Thymus (tissue), 11 donors: ENCODE data around the gene ANO7. TPM values are rescaled to one million over a fixed set of nuclear protein-coding genes. Genes with fewer than 3 reads are reported as not detected.

Experiments used
- DNase-seq, 9 donors: peaks; one replicate each; pipeline ENCODE4 v3.0.0-alpha.2; 2013; ENCODE audit warnings: low spot score in 9 of 9, low read depth in 6 of 9, missing footprints in 1 of 9
- H3K27ac ChIP-seq, 2 donors: one replicate each; pipeline ENCODE4 v1.5.1; 2013; ENCODE audit warnings: control low read depth in 1 of 2, low read depth in 1 of 2, low read length in 1 of 2, mild to moderate bottlenecking in 1 of 2, moderate library complexity in 1 of 2
- H3K27me3 ChIP-seq, 2 donors: one replicate each; pipeline ENCODE4 v1.5.1; 2013; ENCODE audit warnings: low read length in 1 of 2; ENCODE audit not compliant: control insufficient read depth in 2 of 2, insufficient read depth in 1 of 2
- H3K36me3 ChIP-seq, 2 donors: one replicate each; pipeline ENCODE4 v1.5.1; 2013; ENCODE audit warnings: low read length in 1 of 2, mild to moderate bottlenecking in 1 of 2, moderate library complexity in 1 of 2; ENCODE audit not compliant: control insufficient read depth in 2 of 2, insufficient read depth in 2 of 2
- H3K4me1 ChIP-seq, 2 donors: one replicate each; pipeline ENCODE4 v1.5.1; 2013; ENCODE audit warnings: low read length in 2 of 2; ENCODE audit not compliant: control insufficient read depth in 2 of 2, insufficient read depth in 2 of 2
- H3K4me3 ChIP-seq, 2 donors: one replicate each; pipeline ENCODE4 v1.5.1; 2013; ENCODE audit warnings: low read length in 2 of 2, control low read depth in 1 of 2, mild to moderate bottlenecking in 1 of 2
- H3K9me3 ChIP-seq, 2 donors: one replicate each; pipeline ENCODE4 v1.5.1; 2013; ENCODE audit warnings: low read length in 1 of 2, mild to moderate bottlenecking in 1 of 2; ENCODE audit not compliant: control insufficient read depth in 2 of 2, insufficient read depth in 1 of 2
- WGBS: extraction: QIAGEN DNeasy Blood & Tissue Kit; methylation state at CpG from one replicate; pipeline ENCODE4 v1.1.7; 2013; 5-methylcytosine and 5-hydroxymethylcytosine counted together
- polyA plus RNA-seq: library from polyadenylated mRNA; stranded (reverse); fragments of 200-250 nt; gene quantifications from one replicate; pipeline ENCODE4 v1.2.3, GENCODE V29; 2013
- total RNA-seq: library from RNA; stranded (reverse); fragments of 120-200 nt; gene quantifications from one replicate; pipeline ENCODE4 v1.2.4, GENCODE V29; 2013
- donor health status: healthy.

ANO7 gene
- total and polyA plus RNA-seq, 2 donors: 0.09 to 0.41 TPM

DNA sequence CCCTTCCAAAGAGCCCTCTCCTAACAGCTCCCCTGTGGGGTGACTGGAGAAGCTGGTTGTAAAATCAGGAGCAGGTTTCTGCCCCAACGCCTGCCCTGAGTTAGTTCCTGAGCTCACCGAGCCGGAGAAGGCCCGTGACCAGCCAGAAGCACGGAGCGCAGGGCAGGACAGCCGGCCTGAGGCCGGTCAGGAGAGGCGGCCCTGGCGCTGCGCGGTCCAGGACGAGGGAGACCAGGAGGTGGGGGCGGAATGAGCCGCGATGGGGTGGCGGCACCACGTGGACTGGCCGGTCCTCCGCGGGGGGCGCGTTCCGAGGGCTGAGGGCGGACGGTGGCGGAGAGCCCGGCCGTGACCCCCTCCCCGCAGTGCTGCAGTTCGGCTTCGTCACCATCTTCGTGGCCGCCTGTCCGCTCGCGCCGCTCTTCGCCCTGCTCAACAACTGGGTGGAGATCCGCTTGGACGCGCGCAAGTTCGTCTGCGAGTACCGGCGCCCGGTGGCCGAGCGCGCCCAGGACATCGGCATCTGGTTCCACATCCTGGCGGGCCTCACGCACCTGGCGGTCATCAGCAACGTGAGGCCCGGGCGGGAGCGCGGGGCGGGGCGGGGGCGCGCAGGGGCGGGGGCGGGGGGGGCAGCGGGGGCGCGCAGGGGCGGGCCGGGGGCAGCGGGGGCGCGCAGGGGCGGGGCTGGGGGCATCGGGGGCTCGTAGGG, 29.0 kb downstream of the ANO7 start:
- peaks cover 26 to 71% of the 10 kb centered on the region in 2 donors for H3K27me3 ChIP-seq
- H3K9me3 ChIP-seq: no peaks in the 10 kb centered on the region
- no peaks in the 10 kb centered on the region for H3K36me3 ChIP-seq
- H3K4me1 ChIP-seq: peaks cover 3 to 4% of the 10 kb centered on the region in 2 donors
- WGBS: 4% methylated on average over 69 of the region's 77 CpGs
- H3K27ac ChIP-seq: peak overlapping the region in 1 of 2 donors; percentile 77
- DNase-seq: no peak
- peak overlapping the region in 1 of 2 donors; percentile 18 for H3K4me3 ChIP-seq

- no peaks in the 10 kb centered on the region for H3K36me3 ChIP-seq
- H3K9me3 ChIP-seq: peaks cover 0 to 3% of the 10 kb centered on the region in 2 donors
- peaks cover 26 to 69% of the 10 kb centered on the region in 2 donors for H3K27me3 ChIP-seq
- no peak overlapping the region for H3K27ac ChIP-seq
- peak overlapping the region in 1 of 2 donors; percentile 39 for H3K4me3 ChIP-seq
- WGBS: 2% methylated on average over 72 of the region's 83 CpGs
- peaks cover 3 to 4% of the 10 kb centered on the region in 2 donors for H3K4me1 ChIP-seq
- peak in 2 of 9 donors; percentile 13 to 27 for DNase-seq
These were observed 29.9 kb downstream of the ANO7 start for GRCh38 chr2:241218131-241219029.

DNA sequence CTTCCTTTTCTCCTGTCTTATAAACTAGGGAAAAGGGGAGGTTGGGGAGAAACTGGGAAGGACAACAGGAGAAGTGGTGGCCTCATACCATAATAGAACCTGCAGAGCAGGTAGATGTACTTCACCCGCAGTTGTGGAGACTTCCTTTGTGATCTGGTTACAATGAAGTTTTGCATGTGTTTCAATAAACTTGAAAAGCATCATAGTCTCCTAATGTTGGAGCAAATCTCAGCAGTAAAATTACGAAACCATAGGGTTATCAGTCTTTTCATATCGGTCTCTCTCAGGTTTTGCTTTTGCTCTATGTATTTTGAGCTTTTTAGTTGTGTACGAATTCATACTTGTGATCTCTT, 30.5 kb downstream of the ANO7 start:
- H3K4me3 ChIP-seq: no peak overlapping the region
- H3K27ac ChIP-seq: no peak overlapping the region
- H3K36me3 ChIP-seq: no peaks in the 10 kb centered on the region
- H3K4me1 ChIP-seq: peaks cover 3 to 6% of the 10 kb centered on the region in 2 donors
- H3K27me3 ChIP-seq: peaks cover 26 to 65% of the 10 kb centered on the region in 2 donors
- peaks cover 0 to 4% of the 10 kb centered on the region in 2 donors for H3K9me3 ChIP-seq
- WGBS: 62% methylated on average over 4 of the region's 4 CpGs
- no peak for DNase-seq

DNA sequence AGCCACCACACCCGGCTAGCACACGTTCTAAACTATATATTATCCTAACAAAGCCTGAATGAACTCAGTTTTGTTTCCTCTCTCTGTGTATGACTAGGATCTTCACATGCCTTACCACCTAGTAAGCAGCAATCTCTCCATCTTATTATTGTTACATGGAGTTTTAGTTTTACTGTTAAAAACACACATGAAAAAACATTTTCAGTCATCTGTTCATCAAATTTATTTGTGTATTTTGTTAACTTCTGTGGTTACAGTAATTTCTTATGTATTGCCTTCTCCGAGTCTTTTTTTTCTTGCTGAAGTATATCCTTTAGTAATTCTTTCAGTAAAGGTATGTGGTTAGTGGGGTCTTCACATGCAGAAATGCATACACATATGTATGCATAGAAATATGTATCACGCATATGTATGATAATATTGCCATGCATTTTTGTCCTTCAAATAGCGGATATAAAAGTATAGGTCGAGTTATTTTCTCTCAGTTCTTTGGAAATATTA, 31.4 kb downstream of the ANO7 start:
- H3K9me3 ChIP-seq: peaks cover 0 to 4% of the 10 kb centered on the region in 2 donors

DNA sequence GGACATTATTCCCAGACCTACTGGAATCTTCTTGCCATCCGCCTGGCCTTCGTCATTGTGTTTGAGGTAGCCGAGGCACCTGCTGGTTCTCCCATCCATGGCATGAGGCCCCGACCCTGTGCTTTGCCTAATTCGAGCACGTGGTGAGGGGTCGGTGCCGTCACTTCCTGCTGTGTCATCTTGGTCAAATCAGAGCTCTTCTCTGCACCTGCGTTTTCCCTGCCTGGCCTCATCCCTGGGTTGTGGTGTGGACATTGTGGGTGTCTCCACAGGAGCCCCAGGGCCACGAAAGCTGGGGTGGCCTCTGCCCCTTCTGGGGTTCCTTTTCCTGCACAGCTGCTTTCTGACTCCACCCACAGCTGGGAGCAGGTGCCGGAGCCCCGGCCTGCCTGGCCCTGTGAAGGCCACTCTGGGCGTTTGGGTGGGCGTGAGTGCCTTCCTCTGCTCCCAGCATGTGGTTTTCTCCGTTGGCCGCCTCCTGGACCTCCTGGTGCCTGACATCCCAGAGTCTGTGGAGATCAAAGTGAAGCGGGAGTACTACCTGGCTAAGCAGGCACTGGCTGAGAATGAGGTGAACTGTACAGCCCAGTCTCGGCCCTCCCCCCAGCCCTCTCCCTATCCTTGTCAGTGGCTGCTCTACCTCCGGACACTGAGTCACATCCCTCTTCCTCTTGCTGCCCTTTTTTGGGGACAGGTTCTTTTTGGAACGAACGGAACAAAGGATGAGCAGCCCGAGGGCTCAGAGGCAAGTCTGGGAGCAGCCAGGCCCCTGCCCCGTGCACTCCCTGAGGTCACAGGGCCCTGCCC, 34.9 kb downstream of the ANO7 start:
- peaks cover 0 to 4% of the 10 kb centered on the region in 2 donors for H3K9me3 ChIP-seq
- peaks cover 17 to 21% of the 10 kb centered on the region in 2 donors for H3K36me3 ChIP-seq
- no peak overlapping the region for H3K27ac ChIP-seq
- no peak for DNase-seq
- H3K4me1 ChIP-seq: peaks cover 3 to 9% of the 10 kb centered on the region in 2 donors
- H3K4me3 ChIP-seq: no peak overlapping the region
- peaks cover 8 to 24% of the 10 kb centered on the region in 2 donors for H3K27me3 ChIP-seq
- WGBS: 55% methylated on average over 23 of the region's 23 CpGs

More for the DNA sequence above, 31.4 kb downstream of the ANO7 start:
- H3K36me3 ChIP-seq: no peaks in the 10 kb centered on the region
- no peak overlapping the region for H3K4me3 ChIP-seq
- WGBS: 97% methylated on average over 6 of the region's 6 CpGs
- H3K4me1 ChIP-seq: peaks cover 3 to 10% of the 10 kb centered on the region in 2 donors
- H3K27ac ChIP-seq: no peak overlapping the region
- no peak for DNase-seq
- H3K27me3 ChIP-seq: peaks cover 26 to 56% of the 10 kb centered on the region in 2 donors

- 88% methylated on average over 26 of the region's 26 CpGs for WGBS
- no peak overlapping the region for H3K27ac ChIP-seq
- H3K4me1 ChIP-seq: peaks cover 0 to 6% of the 10 kb centered on the region in 2 donors
- peaks cover 6 to 16% of the 10 kb centered on the region in 2 donors for H3K27me3 ChIP-seq
- no peak for DNase-seq
- H3K36me3 ChIP-seq: peaks cover 25 to 29% of the 10 kb centered on the region in 2 donors
- no peak overlapping the region for H3K4me3 ChIP-seq
- H3K9me3 ChIP-seq: peaks cover 0 to 4% of the 10 kb centered on the region in 2 donors
These were observed 35.8 kb downstream of the ANO7 start for GRCh38 chr2:241224018-241224850.

DNA sequence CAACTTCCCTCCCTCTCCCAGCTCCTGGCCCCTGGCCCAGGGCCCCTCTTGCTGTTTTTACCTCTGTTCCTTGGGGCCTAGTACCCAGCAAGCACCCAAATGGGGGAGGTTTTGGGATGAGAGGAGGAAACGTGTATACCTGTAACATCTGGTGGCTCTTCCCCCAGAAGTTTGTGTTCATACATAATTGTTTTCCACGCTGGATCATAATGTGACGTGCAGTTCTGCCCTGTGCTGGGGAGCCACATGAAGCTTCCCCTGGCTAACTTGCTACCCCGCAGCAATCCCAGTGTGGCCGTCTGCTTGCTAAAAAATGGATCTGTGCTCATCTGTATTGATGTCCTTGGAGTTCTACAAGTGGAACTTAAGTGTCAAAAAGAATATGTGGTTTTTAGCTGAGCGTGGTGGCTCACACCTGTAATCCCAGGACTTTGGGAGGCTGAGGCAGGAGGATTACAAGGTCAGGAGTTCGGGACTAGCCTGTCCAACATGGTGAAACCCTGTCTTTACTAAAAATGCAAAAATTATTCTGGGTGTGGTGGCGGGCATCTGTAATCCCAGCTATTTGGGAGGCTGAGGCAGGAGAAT, 36.5 kb downstream of the ANO7 start:
- DNase-seq: no peak
- H3K4me3 ChIP-seq: no peak overlapping the region
- 84% methylated on average over 8 of the region's 8 CpGs for WGBS
- H3K9me3 ChIP-seq: peaks cover 0 to 4% of the 10 kb centered on the region in 2 donors
- no peak overlapping the region for H3K27ac ChIP-seq
- H3K4me1 ChIP-seq: peaks cover 0 to 6% of the 10 kb centered on the region in 2 donors
- H3K27me3 ChIP-seq: peaks cover 0 to 8% of the 10 kb centered on the region in 2 donors
- peaks cover 32 to 35% of the 10 kb centered on the region in 2 donors for H3K36me3 ChIP-seq

- Histone ChIP-seq H3K27ac (no peak overlapping the region), H3K9me3 (peaks cover 0 to 4% of the 10 kb centered on the region in 2 donors), H3K4me3 (no peak overlapping the region), H3K36me3 (peaks cover 38 to 41% of the 10 kb centered on the region in 2 donors), H3K4me1 (peaks cover 0 to 6% of the 10 kb centered on the region in 2 donors), H3K27me3 (peaks cover 0 to 2% of the 10 kb centered on the region in 2 donors)
- DNase-seq: no peak
- WGBS: 96% methylated on average over 16 of the region's 16 CpGs
These were observed 37.1 kb downstream of the ANO7 start for GRCh38 chr2:241225545-241225944.
